Right atrium auricular region (tissue), 2 donors: ENCODE measurements around the gene PTPN1. TPM values are rescaled to one million over a fixed set of nuclear protein-coding genes. Genes with fewer than 3 reads are reported as not detected.
A peak's percentile ranks its signal among the peaks of the same experiment; 100 is the strongest.

Source experiments
- DNase-seq: peaks from one replicate; pipeline ENCODE4 v3.0.0-alpha.2; 2019; ENCODE audit warnings: low spot score
- H3K27ac ChIP-seq, 2 donors: fragments of 200-600 bp; sonication (generic); 1 replicate in 1 of 2; 2 replicates in 1 of 2; pipeline ENCODE4 v1.5.1; 2016 to 2019
- H3K27me3 ChIP-seq, 2 donors: fragments of 200-600 bp; sonication (generic); one replicate each; pipeline versions ENCODE4 v1.5.1 to v1.6.0; 2017 to 2019
- H3K36me3 ChIP-seq: fragments of 200-600 bp; sonication (generic); one replicate; pipeline ENCODE4 v1.5.1; 2016
- H3K4me1 ChIP-seq, 2 donors: fragments of 200-600 bp; sonication (generic); one replicate each; pipeline versions ENCODE4 v1.5.1 to v1.6.0; 2017 to 2019
- H3K4me3 ChIP-seq, 2 donors: fragments of 200-600 bp; sonication (generic); 1 replicate in 1 of 2; 2 replicates in 1 of 2; pipeline ENCODE4 v1.5.1; 2017 to 2019; ENCODE audit warnings: mild to moderate bottlenecking in 1 of 2, moderate library complexity in 1 of 2
- H3K9me3 ChIP-seq, 2 donors: fragments of 200-600 bp; sonication (generic); one replicate each; pipeline ENCODE4 v1.5.1; 2019
- CTCF ChIP-seq, 2 donors: fragments of 200-600 bp; sonication (generic); IDR thresholded peaks; one replicate each; pipeline ENCODE4 v1.5.1; 2019; ENCODE audit warnings: antibody characterized with exemption in 2 of 2
- total RNA-seq, 2 donors: library from RNA; depleted of rRNA; stranded (reverse); fragments of >200 nt; gene quantifications; one replicate each; pipeline ENCODE4 v1.1.0, GENCODE V29; 2016

Gene PTPN1
- total RNA-seq, 2 donors from 2014 or later = 28.1 to 38.7 TPM

DNA sequence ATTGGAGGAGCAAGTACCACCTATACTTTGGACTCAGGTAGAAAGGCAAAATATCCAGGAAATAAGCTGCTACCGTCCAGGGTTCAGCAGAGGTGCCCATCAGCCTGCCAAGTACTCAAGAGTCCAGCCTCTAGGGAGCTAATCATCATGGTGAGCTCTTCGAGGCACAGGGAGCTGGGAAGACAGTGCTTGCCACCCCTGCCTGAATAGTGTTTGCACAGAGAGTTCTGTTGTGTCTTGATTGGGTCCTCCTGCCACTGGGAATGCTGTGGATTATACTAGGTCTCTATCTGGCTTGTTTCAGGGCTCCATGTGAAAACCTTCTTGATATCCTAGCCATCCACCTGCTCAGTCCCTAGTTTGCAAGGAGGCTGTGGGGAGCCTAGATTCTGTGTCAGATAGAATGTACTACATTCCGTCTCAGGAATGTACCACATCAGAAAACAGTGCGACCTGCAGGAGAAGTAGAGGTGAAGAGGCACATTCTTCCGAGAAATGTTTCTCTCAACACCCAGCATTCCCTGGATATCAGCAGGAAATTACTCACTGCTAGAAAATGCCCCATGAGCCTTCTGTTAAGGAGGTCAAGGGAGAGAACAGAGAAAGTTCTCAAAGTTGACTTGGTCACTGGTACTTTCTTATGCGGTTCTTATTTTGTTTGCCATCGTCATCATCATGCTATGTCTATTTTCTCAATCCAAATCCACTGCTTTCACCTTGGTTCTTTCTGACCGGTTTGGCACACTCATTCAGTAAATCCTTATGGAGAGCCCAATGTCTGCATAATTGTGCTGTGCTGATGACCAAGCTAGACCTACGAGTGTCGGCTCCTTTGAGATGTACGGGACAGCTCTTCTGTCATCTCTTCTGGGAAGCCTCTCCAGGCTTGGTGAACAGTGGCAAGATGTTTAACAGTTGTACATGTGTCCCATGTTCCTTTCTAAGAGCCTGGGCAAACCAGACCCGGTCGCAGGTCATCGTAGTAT lies 30.7 kb downstream of the PTPN1 start:
- peaks cover 0 to 37% of the 10 kb centered on the region in 2 donors for H3K4me1 ChIP-seq
- DNase-seq = no peak
- no peaks in the 10 kb centered on the region for H3K9me3 ChIP-seq
- H3K36me3 ChIP-seq = no peaks in the 10 kb centered on the region
- H3K4me3 ChIP-seq = no peak overlapping the region
- H3K27me3 ChIP-seq = no peaks in the 10 kb centered on the region
- peak overlapping the region; percentile 57 to 75 for H3K27ac ChIP-seq
- TF ChIP-seq CTCF (IDR thresholded peaks at IDR 0.05) = no peak

- DNase-seq = no peak
- peaks cover 0 to 45% of the 10 kb centered on the region in 2 donors for H3K4me1 ChIP-seq
- no peaks in the 10 kb centered on the region for H3K27me3 ChIP-seq
- H3K4me3 ChIP-seq = no peak overlapping the region
- H3K27ac ChIP-seq = peak overlapping the region; percentile 57 to 75
- H3K36me3 ChIP-seq = no peaks in the 10 kb centered on the region
- no peak for TF ChIP-seq CTCF (IDR thresholded peaks at IDR 0.05)
- no peaks in the 10 kb centered on the region for H3K9me3 ChIP-seq
Observed at GRCh38 chr20:50541606-50542041, 31.4 kb downstream of the PTPN1 start.

DNA sequence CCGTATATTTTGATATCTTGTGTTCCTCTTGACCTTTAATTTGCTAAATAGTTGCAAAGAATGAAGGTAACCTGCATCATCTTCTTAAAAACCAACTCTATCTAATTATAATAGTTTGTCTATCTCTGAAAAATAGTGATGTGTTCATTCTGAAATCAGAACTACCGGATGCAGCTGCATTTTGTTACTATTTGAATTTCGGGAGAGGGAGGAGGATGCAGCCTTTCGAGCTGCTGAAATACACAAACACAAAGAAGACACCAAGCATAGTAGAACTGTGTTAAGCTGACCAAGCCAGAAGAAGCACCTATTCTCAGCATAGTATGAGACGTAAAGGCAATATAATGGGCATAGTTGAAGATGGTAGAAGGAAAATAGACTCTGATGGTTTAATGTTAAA lies 33.1 kb downstream of the PTPN1 start:
- Histone ChIP-seq H3K27me3 (no peaks in the 10 kb centered on the region), H3K4me1 (peaks cover 0 to 52% of the 10 kb centered on the region in 2 donors), H3K4me3 (no peak overlapping the region), H3K36me3 (peaks cover under 1% of the 10 kb centered on the region), H3K27ac (no peak overlapping the region), H3K9me3 (no peaks in the 10 kb centered on the region)
- DNase-seq = no peak
- no peak for TF ChIP-seq CTCF (IDR thresholded peaks at IDR 0.05)

DNA sequence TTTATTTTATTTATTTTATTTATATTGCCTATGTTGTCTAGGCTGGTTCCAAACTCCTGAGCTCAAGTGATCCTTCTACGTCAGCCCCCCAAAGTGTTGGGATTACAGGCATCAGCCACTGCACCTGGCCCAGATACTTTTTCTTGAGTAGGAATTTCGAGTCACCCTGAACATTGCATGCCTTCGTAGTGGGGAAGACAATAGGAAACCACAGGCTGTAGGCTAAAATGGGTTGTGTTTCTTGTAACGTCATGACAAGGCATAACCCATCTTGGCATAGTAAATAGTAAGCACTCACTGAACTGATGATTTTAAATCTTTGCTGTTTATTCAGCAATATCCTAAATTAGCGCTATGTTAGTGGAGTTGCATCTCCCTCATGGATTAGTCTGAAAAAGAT lies 34.9 kb downstream of the PTPN1 start:
- H3K36me3 ChIP-seq = peaks cover 7% of the 10 kb centered on the region
- H3K4me1 ChIP-seq = peaks cover 0 to 68% of the 10 kb centered on the region in 2 donors
- H3K4me3 ChIP-seq = no peak overlapping the region
- H3K9me3 ChIP-seq = no peaks in the 10 kb centered on the region
- DNase-seq = no peak
- no peak for TF ChIP-seq CTCF (IDR thresholded peaks at IDR 0.05)
- H3K27me3 ChIP-seq = no peaks in the 10 kb centered on the region
- H3K27ac ChIP-seq = no peak overlapping the region

DNA sequence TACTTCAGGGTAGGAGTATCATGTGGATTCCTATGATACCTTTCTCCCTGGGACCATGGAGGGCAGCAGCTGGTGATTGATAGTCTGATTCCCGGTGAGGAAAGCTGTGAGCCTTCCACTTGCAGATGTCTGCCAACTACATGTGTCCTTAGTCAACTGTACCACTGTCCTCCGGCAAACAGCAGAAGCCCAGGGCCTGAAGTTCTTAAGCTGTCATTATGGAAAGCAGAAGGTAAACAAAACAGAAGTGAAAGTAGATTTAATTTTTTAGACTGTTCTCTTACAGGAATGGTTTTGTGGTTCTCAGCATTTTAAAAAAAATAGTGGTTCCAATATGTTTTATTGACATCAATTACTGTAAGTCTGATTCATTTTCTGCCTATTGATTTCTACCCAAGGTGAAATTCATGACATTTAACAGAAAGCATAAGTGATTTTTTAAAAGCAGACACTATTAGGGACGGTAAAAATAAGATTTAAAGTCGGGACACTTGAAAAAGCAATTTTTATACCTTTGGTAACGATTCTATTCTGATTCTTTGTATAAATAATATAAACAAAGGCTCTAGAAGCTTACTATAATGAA lies 36.6 kb downstream of the PTPN1 start:
- Histone ChIP-seq H3K36me3 (peaks cover 7% of the 10 kb centered on the region), H3K27ac (no peak overlapping the region), H3K4me3 (no peak overlapping the region), H3K4me1 (peaks cover 0 to 51% of the 10 kb centered on the region in 2 donors), H3K9me3 (no peaks in the 10 kb centered on the region), H3K27me3 (no peaks in the 10 kb centered on the region)
- DNase-seq = no peak
- TF ChIP-seq CTCF (IDR thresholded peaks at IDR 0.05) = no peak
